ENCODE measurements around the gene MAT2B. TPM values are rescaled to one million over a fixed set of nuclear protein-coding genes. Genes with fewer than 3 reads are reported as not detected.

Gene MAT2B
- total and polyA plus RNA-seq, 2 of the 8 experiments (the other 6 are each of a cell fraction or from before 2014, with no cell fraction given) = 33.9 to 65.2 TPM

- TF ChIP-seq ZNF274 (IDR thresholded peaks at IDR 0.05; ENCODE audit: borderline replicate concordance, extremely low read depth, low read length) = no peak
Measured at GRCh38 chr5:163512526-163512925, 7.1 kb downstream of the MAT2B start (continued).
